K562 (cell line): ENCODE results near the gene FYB1. TPM values are rescaled to one million over a fixed set of nuclear protein-coding genes. Genes with fewer than 3 reads are reported as not detected.

ENCODE experiments used
- ATAC-seq: fragments of 200-7000 bp; cut with Tn5 transposase; 3 replicates; pipeline ENCODE4 v1.9.1; 2020; ENCODE audit warnings: moderate library complexity
- BruUV-seq: library from RNA; stranded (reverse); fragments of 400-500 nt; replicated peaks from 2 replicates; lab custom pipeline; 2021; lab: Mats Ljungman, UMichigan
- CTCF ChIA-PET: fragments of 300-600 bp; formaldehyde crosslinking; extraction: SDS; loops from one replicate; lab custom pipeline; 2021; ENCODE audit warnings: low intra/inter-chr PET ratio; lab: Yijun Ruan, JAX
- POLR2A ChIA-PET: fragments of 300-600, 350-650 bp; sonication (Branson Sonifier 250); formaldehyde crosslinking; extraction: SDS; loops from one replicate; lab custom pipeline; 2021; ENCODE audit warnings: antibody characterized with exemption, inconsistent platforms; lab: Yijun Ruan, JAX
- DNase-seq, 4 experiments: peaks; one replicate each; pipeline versions ENCODE4 v3.0.0 to v3.0.0-alpha.2; 2011 to 2018; ENCODE audit warnings: low spot score in 3 of 4, mixed read lengths in 3 of 4; ENCODE audit errors: extremely low read depth in 1 of 4
- FAIRE-seq: peaks from 2 replicates; lab custom pipeline; 2011; peaks lifted over from hg19 to GRCh38; lab: Jason Lieb, UNC
- H2AFZ ChIP-seq: 2 replicates; pipeline ENCODE4 v1.6.0; 2011; ENCODE audit warnings: low read depth, low read length, control low read depth, inconsistent platforms
- H3K27ac ChIP-seq: fragments of 200-600 bp; 3 replicates; pipeline ENCODE4 v1.8.0; 2011; ENCODE audit warnings: low read depth, mild to moderate bottlenecking, control low read depth, inconsistent platforms, low read length, moderate library complexity, mixed read lengths; ENCODE audit errors: extremely low read depth
- H3K27me3 ChIP-seq, 2 experiments: fragments of 300-600 bp in 1 of 2; 2 replicates in 1 of 2; 3 replicates in 1 of 2; pipeline versions ENCODE4 v1.6.0 to v1.8.0; 2011; ENCODE audit warnings: inconsistent platforms in 2 of 2, low read length in 2 of 2, mild to moderate bottlenecking in 1 of 2, mixed read lengths in 1 of 2, moderate library complexity in 1 of 2; ENCODE audit not compliant: control insufficient read depth in 2 of 2, insufficient read depth in 2 of 2
- H3K36me3 ChIP-seq: fragments of 300-600 bp; 3 replicates; pipeline ENCODE4 v1.8.0; 2011; ENCODE audit warnings: mild to moderate bottlenecking, low read length, inconsistent platforms; ENCODE audit not compliant: control insufficient read depth, insufficient read depth
- H3K4me1 ChIP-seq, 2 experiments: fragments of 200-600 bp in 1 of 2; replicated peaks in 1 of 2; 2 replicates in 1 of 2; 3 replicates in 1 of 2; pipeline versions ENCODE4 v1.5.1 to v1.8.0; 2011; ENCODE audit warnings: inconsistent platforms in 2 of 2, low read length in 2 of 2, mild to moderate bottlenecking in 1 of 2, mixed read lengths in 1 of 2, moderate library complexity in 1 of 2; ENCODE audit not compliant: control insufficient read depth in 2 of 2, insufficient read depth in 2 of 2
- H3K4me2 ChIP-seq: 2 replicates; pipeline ENCODE4 v1.6.1; 2011; ENCODE audit warnings: low read length, control low read depth, inconsistent platforms, mixed read lengths; ENCODE audit not compliant: insufficient read depth
- H3K4me3 ChIP-seq: fragments of 200-600 bp; sonication (generic), shearing (Covaris generic); 2 replicates; pipeline ENCODE4 v1.5.1; 2016; ENCODE audit warnings: control low read depth, inconsistent platforms
- H3K79me2 ChIP-seq: fragments of 200-600 bp; 3 replicates; pipeline ENCODE4 v1.8.0; 2011; ENCODE audit warnings: low read length, inconsistent platforms; ENCODE audit not compliant: control insufficient read depth, insufficient read depth
- H3K9ac ChIP-seq, 2 experiments: 2 replicates each; pipeline versions ENCODE4 v1.6.0 to v1.6.1; 2011; ENCODE audit warnings: low read depth in 2 of 2, low read length in 2 of 2, control low read depth in 1 of 2, inconsistent platforms in 1 of 2, mild to moderate bottlenecking in 1 of 2, mixed read lengths in 1 of 2; ENCODE audit not compliant: insufficient read depth in 1 of 2
- H3K9me1 ChIP-seq: one replicate; pipeline ENCODE4 v1.6.0; 2011; ENCODE audit warnings: inconsistent platforms, mild to moderate bottlenecking, low read length, moderate library complexity; ENCODE audit not compliant: control insufficient read depth, insufficient read depth
- H3K9me3 ChIP-seq: replicated peaks from 2 replicates; pipeline ENCODE4 v1.5.1; 2011; ENCODE audit warnings: low read depth, low read length, inconsistent platforms; ENCODE audit not compliant: control insufficient read depth, insufficient read depth
- H4K20me1 ChIP-seq: replicated peaks from 2 replicates; pipeline ENCODE4 v1.6.1; 2011; ENCODE audit warnings: low read length, inconsistent platforms, mixed read lengths; ENCODE audit not compliant: control insufficient read depth, insufficient read depth
- CBX3 ChIP-seq, 2 experiments: IDR thresholded peaks; 1 replicate in 1 of 2; 2 replicates in 1 of 2; pipeline ENCODE4 v1.6.1; 2012; ENCODE audit warnings: inconsistent platforms in 2 of 2, low read length in 2 of 2, borderline replicate concordance in 1 of 2, control low read depth in 1 of 2
- CSDE1 ChIP-seq, 2 experiments: fragments of 450-650 bp; IDR thresholded peaks; 2 replicates each; pipeline ENCODE4 v1.6.1; 2016; ENCODE audit warnings: mild to moderate bottlenecking in 1 of 2
- DDX20 ChIP-seq: fragments of 450-650 bp; IDR thresholded peaks from 2 replicates; pipeline ENCODE4 v1.6.1; 2016; ENCODE audit warnings: missing genetic modification characterization, low read depth, mild to moderate bottlenecking, missing compliant biosample characterization, moderate library complexity
- FOS ChIP-seq: IDR thresholded peaks from 3 replicates; pipeline ENCODE4 v1.6.1; 2011; ENCODE audit not compliant: insufficient read length; ENCODE audit errors: extremely low read depth
- HEY1 ChIP-seq: fragments of 250-450 bp; sonication (Bioruptor Pico); IDR thresholded peaks from 2 replicates; pipeline ENCODE4 v1.5.0; 2020; ENCODE audit warnings: mild to moderate bottlenecking, moderate library complexity, borderline replicate concordance
- JUNB ChIP-seq: fragments of 450-650 bp; formaldehyde crosslinking; conservative IDR thresholded peaks from 2 replicates; pipeline ENCODE4 v1.4.0; 2020; ENCODE audit warnings: mild to moderate bottlenecking
- MTA1 ChIP-seq: fragments of 450-650 bp; IDR thresholded peaks from 2 replicates; pipeline ENCODE4 v1.6.1; 2017; ENCODE audit warnings: borderline replicate concordance
- NCOR1 ChIP-seq: fragments of 450-650 bp; IDR thresholded peaks from 2 replicates; pipeline ENCODE4 v1.6.1; 2016; ENCODE audit warnings: mild to moderate bottlenecking, moderate library complexity
- SNIP1 ChIP-seq: fragments of 450-650 bp; IDR thresholded peaks from 2 replicates; pipeline ENCODE4 v1.7.1; 2017; ENCODE audit warnings: low read depth, mild to moderate bottlenecking
- SREBF2 ChIP-seq: sonication (generic); formaldehyde crosslinking; IDR thresholded peaks from 2 replicates; pipeline ENCODE4 v1.4.0; 2020; ENCODE audit warnings: mild to moderate bottlenecking, missing genetic modification reagents
- TCF7 ChIP-seq: sonication (generic); IDR thresholded peaks from 2 replicates; pipeline ENCODE4 v1.6.1; 2016; ENCODE audit warnings: antibody characterized with exemption, borderline replicate concordance
- TRIM25 ChIP-seq: fragments of 450-650 bp; IDR thresholded peaks from 2 replicates; pipeline ENCODE4 v1.7.0; 2016; ENCODE audit warnings: borderline replicate concordance
- WHSC1 ChIP-seq: IDR thresholded peaks from one replicate; pipeline ENCODE4 v1.6.1; 2012; ENCODE audit warnings: low read length, control low read depth, inconsistent platforms
- WGBS: fragments of 100-300 bp; shearing (Covaris generic); methylation state at CpG from one replicate; pipeline ENCODE4 v1.1.6; 2016; ENCODE audit warnings: low coverage, mixed read lengths; ENCODE audit not compliant: insufficient coverage; ENCODE audit errors: missing lambda C conversion rate; 5-methylcytosine and 5-hydroxymethylcytosine counted together
- in situ Hi-C: fragments of 300-500 bp; cut with MboI; formaldehyde crosslinking; loops from 4 replicates; pipeline ENCODE4 v1.15.0; 2018; ENCODE audit warnings: inconsistent platforms, mixed read lengths
- intact Hi-C: fragments of 100-400 bp; cut with micrococcal nuclease; formaldehyde crosslinking; loops from 2 replicates; pipeline ENCODE4 v1.14.2; 2022
- polyA plus RNA-seq, 8 experiments: library from polyadenylated mRNA; depleted of rRNA in 4 of 8; stranded (reverse) in 5 of 8; unstranded in 3 of 8; fragments of >200 nt; fragmentation: Nextera tagmentation in 2 of 8; fragmentation: Illumina TruSeq in 1 of 8; extraction: Ambion mirVana in 2 of 8; extraction: Trizol in 1 of 8; gene quantifications; 2 replicates each; pipeline versions ENCODE4 v1.2.1 to v1.2.3, GENCODE V29; 2011 to 2014; ENCODE audit warnings: inconsistent platforms in 1 of 8, missing spikeins in 1 of 8
- total RNA-seq, 7 experiments: library from RNA; depleted of rRNA in 6 of 7; stranded (reverse); fragments of >200 nt in 6 of 7; fragmentation: Illumina TruSeq in 2 of 7; extraction: Trizol in 2 of 7; gene quantifications; 2 replicates each; pipeline versions ENCODE4 v1.2.1 to v1.2.3, GENCODE V29; 2011 to 2021; ENCODE audit warnings: low replicate concordance in 1 of 7
- TF ChIP-seq, protein P1 (sequence below), 2 experiments: fragments of 450-650 bp; IDR thresholded peaks; 2 replicates each; pipeline ENCODE4 v1.6.1; 2016; ENCODE audit warnings: mild to moderate bottlenecking in 2 of 2, borderline replicate concordance in 1 of 2, low read depth in 1 of 2, moderate library complexity in 1 of 2

The FYB1 gene
- total and polyA plus RNA-seq, 9 of the 15 experiments (the other 6 are each of a cell fraction or from before 2014, with no cell fraction given), result 4.7 to 31.5 (median 9.7) TPM

GRCh38 chr5:39197556-39197955 lies 21.8 kb downstream of the FYB1 start:
- Histone ChIP-seq H3K9ac (no peak overlapping the region), H2AFZ (peak overlapping the region; percentile 46), H3K4me3 (no peak overlapping the region), H3K27ac (peak overlapping the region; percentile 20; the same call in 2 of the 3 replicates), H4K20me1 (no peaks in the 10 kb centered on the region), H3K4me1 (peaks cover 29 to 55% of the 10 kb centered on the region in 2 experiments; a peak in 4 of 5 replicates), H3K27me3 (no peaks in the 10 kb centered on the region), H3K79me2 (peaks cover 65% of the 10 kb centered on the region), H3K36me3 (no peaks in the 10 kb centered on the region), H3K9me1 (no peaks in the 10 kb centered on the region), H3K4me2 (no peak overlapping the region), H3K9me3 (no peaks in the 10 kb centered on the region)
- ChIA-PET POLR2A (interaction anchor here (1.0 kb wide), 1 partner anchor 19 kb away, joined by 3 read pairs; no protein-coding TSS in a partner anchor), CTCF (no interaction called here)
- 72% methylated on average over 4 of the region's 4 CpGs for WGBS
- FAIRE-seq (no peak), ATAC-seq (no peak), DNase-seq (no peak)
- no TSS peak for BruUV-seq
- in situ Hi-C loops (no loop called here), intact Hi-C loops (no loop called here)
- no peak for TF ChIP-seq MTA1
- TF ChIP-seq, protein P1, sequence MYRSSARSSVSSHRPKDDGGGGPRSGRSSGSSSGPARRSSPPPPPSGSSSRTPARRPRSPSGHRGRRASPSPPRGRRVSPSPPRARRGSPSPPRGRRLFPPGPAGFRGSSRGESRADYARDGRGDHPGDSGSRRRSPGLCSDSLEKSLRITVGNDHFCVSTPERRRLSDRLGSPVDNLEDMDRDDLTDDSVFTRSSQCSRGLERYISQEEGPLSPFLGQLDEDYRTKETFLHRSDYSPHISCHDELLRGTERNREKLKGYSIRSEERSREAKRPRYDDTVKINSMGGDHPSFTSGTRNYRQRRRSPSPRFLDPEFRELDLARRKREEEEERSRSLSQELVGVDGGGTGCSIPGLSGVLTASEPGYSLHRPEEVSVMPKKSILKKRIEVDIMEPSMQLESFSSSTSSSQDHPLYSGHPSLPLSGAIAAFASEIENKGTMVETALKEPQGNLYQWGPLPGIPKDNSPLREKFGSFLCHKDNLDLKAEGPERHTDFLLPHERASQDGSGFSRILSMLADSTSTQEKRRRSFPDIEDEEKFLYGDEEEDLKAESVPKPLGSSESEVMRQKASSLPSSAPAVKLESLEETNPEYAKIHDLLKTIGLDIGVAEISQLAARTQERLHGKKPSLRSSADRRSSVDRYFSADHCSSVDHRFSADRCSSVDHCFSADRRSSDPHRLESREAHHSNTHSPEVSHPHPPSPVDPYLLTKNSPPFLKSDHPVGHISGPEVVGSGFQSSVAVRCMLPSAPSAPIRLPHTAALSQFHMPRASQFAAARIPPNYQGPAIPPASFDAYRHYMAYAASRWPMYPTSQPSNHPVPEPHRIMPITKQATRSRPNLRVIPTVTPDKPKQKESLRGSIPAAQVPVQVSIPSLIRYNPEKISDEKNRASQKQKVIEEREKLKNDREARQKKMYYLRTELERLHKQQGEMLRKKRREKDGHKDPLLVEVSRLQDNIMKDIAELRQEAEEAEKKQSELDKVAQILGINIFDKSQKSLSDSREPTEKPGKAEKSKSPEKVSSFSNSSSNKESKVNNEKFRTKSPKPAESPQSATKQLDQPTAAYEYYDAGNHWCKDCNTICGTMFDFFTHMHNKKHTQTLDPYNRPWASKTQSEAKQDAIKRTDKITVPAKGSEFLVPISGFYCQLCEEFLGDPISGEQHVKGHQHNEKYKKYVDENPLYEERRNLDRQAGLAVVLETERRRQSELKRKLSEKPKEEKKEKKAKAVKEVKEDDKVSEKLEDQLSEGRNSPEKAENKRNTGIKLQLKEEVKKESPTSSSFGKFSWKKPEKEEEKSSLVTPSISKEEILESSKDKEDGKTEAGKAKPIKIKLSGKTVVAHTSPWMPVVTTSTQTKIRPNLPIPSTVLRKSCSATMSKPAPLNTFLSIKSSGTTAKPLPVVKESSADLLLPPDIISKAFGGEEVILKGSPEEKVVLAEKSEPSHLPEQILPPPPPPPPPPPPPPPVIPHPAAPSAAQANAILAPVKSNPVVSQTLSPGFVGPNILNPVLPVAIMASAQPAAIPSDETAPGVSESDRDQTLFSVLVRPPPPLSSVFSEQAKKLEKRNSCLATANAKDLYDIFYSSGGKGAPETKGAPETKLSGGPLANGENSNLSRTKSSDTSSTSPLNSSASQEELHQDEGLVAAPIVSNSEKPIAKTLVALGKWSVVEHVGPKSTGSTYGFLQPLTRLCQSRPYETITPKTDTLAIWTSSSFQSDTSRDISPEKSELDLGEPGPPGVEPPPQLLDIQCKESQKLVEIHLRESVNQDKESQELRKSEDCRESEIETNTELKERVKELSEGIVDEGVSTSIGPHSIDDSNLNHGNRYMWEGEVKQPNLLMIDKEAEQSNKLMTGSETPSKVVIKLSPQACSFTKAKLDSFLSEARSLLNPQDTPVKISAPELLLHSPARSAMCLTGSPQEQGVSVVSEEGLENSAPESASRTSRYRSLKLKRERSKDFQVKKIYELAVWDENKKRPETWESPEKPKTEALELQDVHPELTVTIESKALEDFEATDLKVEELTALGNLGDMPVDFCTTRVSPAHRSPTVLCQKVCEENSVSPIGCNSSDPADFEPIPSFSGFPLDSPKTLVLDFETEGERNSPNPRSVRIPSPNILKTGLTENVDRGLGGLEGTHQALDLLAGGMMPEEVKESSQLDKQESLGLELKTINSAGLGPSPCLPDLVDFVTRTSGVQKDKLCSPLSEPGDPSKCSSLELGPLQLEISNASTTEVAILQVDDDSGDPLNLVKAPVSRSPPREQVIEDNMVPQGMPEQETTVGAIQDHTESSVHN (IDR thresholded peaks at IDR 0.05; ENCODE audit: borderline replicate concordance in 1 of 2, low read depth in 1 of 2), result no peak
- no peak for TF ChIP-seq NCOR1
- TF ChIP-seq SREBF2 (CRISPR knock-in tag), result no peak
- TF ChIP-seq FOS, result no peak
- TF ChIP-seq JUNB (CRISPR knock-in tag), result no peak
- TF ChIP-seq CSDE1 (IDR thresholded peaks at IDR 0.05), result no peak
- no peak for TF ChIP-seq CBX3 (IDR thresholded peaks at IDR 0.05; ENCODE audit: borderline replicate concordance in 1 of 2, low read length in 2 of 2)
- TF ChIP-seq SNIP1, result no peak
- TF ChIP-seq DDX20, result no peak
- no peak for TF ChIP-seq TCF7
- no peak for TF ChIP-seq WHSC1
- no peak for TF ChIP-seq TRIM25
- TF ChIP-seq HEY1 (CRISPR knock-in tag), result no peak
